Panc1 (cell line): Measurements from ENCODE around the gene WASF3. TPM values are rescaled to one million over a fixed set of nuclear protein-coding genes. Genes with fewer than 3 reads are reported as not detected.

Experiments used
- ATAC-seq: fragments of 200-7000 bp; cut with Tn5 transposase; 2 replicates; pipeline ENCODE4 v1.9.1; 2020; ENCODE audit warnings: mild to moderate bottlenecking, moderate library complexity
- BruUV-seq: library from RNA; stranded (reverse); fragments of 400-500 nt; replicated peaks from 2 replicates; lab custom pipeline; 2021; lab: Mats Ljungman, UMichigan
- CTCF ChIA-PET: fragments of 300-600 bp; sonication (Branson Sonifier 250); formaldehyde crosslinking; loops from one replicate; lab custom pipeline; 2022; ENCODE audit warnings: antibody characterized with exemption; lab: Charles Lee
- POLR2A ChIA-PET: fragments of 300-600 bp; sonication (Branson Sonifier 250); formaldehyde crosslinking; loops from one replicate; lab custom pipeline; 2022; ENCODE audit warnings: antibody characterized with exemption; lab: Charles Lee
- DNase-seq: peaks from one replicate; pipeline ENCODE4 v3.0.0-alpha.2; 2010; ENCODE audit warnings: low read depth, low spot score
- H3K27ac ChIP-seq: 2 replicates; pipeline ENCODE4 v1.5.1; 2011; ENCODE audit warnings: mild to moderate bottlenecking, low read length, inconsistent platforms
- H3K27me3 ChIP-seq: fragments of 200-500 bp; sonication (Bioruptor generic); 2 replicates; pipeline ENCODE4 v1.6.0; 2014; ENCODE audit warnings: low read length, inconsistent platforms; ENCODE audit not compliant: control insufficient read depth, insufficient read depth
- H3K36me3 ChIP-seq: fragments of 200-500 bp; sonication (Bioruptor generic); 2 replicates; pipeline ENCODE4 v1.5.1; 2014; ENCODE audit warnings: inconsistent platforms, mild to moderate bottlenecking, low read length, moderate library complexity; ENCODE audit not compliant: control insufficient read depth, insufficient read depth
- H3K4me1 ChIP-seq: 2 replicates; pipeline ENCODE4 v1.5.1; 2011; ENCODE audit warnings: inconsistent platforms, mild to moderate bottlenecking, low read length, moderate library complexity; ENCODE audit not compliant: control insufficient read depth, insufficient read depth
- H3K4me3 ChIP-seq, 2 experiments: 2 replicates each; pipeline ENCODE4 v1.5.1; 2011 to 2012; ENCODE audit warnings: low read depth in 2 of 2, low read length in 2 of 2, mild to moderate bottlenecking in 2 of 2, inconsistent platforms in 1 of 2, moderate library complexity in 1 of 2
- H3K9me3 ChIP-seq: fragments of 200-500 bp; sonication (Bioruptor generic); 2 replicates; pipeline ENCODE4 v1.5.1; 2014; ENCODE audit warnings: low read depth, mild to moderate bottlenecking, inconsistent platforms, low read length, moderate library complexity; ENCODE audit not compliant: control insufficient read depth, insufficient read depth
- POLR2AphosphoS5 ChIP-seq: IDR thresholded peaks from 2 replicates; pipeline ENCODE4 v1.6.1; 2012; ENCODE audit warnings: mild to moderate bottlenecking, low read depth, low read length, moderate library complexity
- SIN3A ChIP-seq: IDR thresholded peaks from 2 replicates; pipeline ENCODE4 v1.6.1; 2012; ENCODE audit warnings: low read depth, mild to moderate bottlenecking, low read length, moderate library complexity, borderline replicate concordance; ENCODE audit not compliant: insufficient read depth
- TCF7L2 ChIP-seq: IDR thresholded peaks from 2 replicates; pipeline ENCODE4 v1.6.1; 2011; ENCODE audit warnings: mild to moderate bottlenecking, low read depth, low read length, inconsistent platforms
- in situ Hi-C: cut with HindIII; loops from 2 replicates; pipeline ENCODE4 v1.10.0; 2016; ENCODE audit warnings: low sequenced_read_pairs, low pct_unique_long_range_greater_than_20kb
- intact Hi-C: fragments of 100-400 bp; cut with micrococcal nuclease; formaldehyde crosslinking; loops from one replicate; pipeline ENCODE4 v1.10.0; 2022; ENCODE audit not compliant: unreplicated experiment
- total RNA-seq: library from RNA; stranded (reverse); gene quantifications from one replicate; pipeline ENCODE4 v1.2.1, GENCODE V29; 2021; ENCODE audit not compliant: unreplicated experiment
- TF ChIP-seq, protein P1 (sequence below): fragments of 450-650 bp; IDR thresholded peaks from 2 replicates; pipeline ENCODE4 v1.5.1; 2017; ENCODE audit warnings: mild to moderate bottlenecking
- TF ChIP-seq, protein P2 (sequence below), 2 experiments: IDR thresholded peaks; 2 replicates each; pipeline ENCODE4 v1.6.1; 2011 to 2012; ENCODE audit warnings: low read depth in 2 of 2, control low read depth in 1 of 2, low read length in 1 of 2, mild to moderate bottlenecking in 1 of 2, moderate library complexity in 1 of 2; ENCODE audit not compliant: insufficient read depth in 1 of 2

WASF3 gene
- total RNA-seq, 1 experiment from 2014 or later: 20.2 TPM

DNA sequence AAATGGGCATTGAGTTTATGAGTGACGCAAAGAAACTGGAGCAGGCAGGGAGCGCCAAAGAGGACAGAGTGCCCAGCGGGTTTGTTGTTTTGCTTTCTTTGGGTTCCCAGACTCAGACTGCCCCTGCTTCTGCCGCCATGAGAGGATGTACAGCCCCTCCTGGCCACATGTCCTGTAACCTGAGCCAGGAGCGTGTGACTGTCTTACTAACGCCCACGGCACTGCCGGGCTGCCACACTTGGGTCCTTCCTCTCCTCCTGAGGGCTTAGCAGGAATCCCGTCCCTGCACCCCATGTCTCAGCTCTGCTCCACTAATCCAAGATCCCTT lies 122.6 kb downstream of the WASF3 start:
- no peak for ATAC-seq
- CTCF ChIA-PET: no interaction called here
- TF ChIP-seq, protein P1, sequence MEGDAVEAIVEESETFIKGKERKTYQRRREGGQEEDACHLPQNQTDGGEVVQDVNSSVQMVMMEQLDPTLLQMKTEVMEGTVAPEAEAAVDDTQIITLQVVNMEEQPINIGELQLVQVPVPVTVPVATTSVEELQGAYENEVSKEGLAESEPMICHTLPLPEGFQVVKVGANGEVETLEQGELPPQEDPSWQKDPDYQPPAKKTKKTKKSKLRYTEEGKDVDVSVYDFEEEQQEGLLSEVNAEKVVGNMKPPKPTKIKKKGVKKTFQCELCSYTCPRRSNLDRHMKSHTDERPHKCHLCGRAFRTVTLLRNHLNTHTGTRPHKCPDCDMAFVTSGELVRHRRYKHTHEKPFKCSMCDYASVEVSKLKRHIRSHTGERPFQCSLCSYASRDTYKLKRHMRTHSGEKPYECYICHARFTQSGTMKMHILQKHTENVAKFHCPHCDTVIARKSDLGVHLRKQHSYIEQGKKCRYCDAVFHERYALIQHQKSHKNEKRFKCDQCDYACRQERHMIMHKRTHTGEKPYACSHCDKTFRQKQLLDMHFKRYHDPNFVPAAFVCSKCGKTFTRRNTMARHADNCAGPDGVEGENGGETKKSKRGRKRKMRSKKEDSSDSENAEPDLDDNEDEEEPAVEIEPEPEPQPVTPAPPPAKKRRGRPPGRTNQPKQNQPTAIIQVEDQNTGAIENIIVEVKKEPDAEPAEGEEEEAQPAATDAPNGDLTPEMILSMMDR: no peak
- no peak for TF ChIP-seq SIN3A
- TF ChIP-seq TCF7L2: no peak
- no peak for TF ChIP-seq POLR2AphosphoS5
- TF ChIP-seq, protein P2, sequence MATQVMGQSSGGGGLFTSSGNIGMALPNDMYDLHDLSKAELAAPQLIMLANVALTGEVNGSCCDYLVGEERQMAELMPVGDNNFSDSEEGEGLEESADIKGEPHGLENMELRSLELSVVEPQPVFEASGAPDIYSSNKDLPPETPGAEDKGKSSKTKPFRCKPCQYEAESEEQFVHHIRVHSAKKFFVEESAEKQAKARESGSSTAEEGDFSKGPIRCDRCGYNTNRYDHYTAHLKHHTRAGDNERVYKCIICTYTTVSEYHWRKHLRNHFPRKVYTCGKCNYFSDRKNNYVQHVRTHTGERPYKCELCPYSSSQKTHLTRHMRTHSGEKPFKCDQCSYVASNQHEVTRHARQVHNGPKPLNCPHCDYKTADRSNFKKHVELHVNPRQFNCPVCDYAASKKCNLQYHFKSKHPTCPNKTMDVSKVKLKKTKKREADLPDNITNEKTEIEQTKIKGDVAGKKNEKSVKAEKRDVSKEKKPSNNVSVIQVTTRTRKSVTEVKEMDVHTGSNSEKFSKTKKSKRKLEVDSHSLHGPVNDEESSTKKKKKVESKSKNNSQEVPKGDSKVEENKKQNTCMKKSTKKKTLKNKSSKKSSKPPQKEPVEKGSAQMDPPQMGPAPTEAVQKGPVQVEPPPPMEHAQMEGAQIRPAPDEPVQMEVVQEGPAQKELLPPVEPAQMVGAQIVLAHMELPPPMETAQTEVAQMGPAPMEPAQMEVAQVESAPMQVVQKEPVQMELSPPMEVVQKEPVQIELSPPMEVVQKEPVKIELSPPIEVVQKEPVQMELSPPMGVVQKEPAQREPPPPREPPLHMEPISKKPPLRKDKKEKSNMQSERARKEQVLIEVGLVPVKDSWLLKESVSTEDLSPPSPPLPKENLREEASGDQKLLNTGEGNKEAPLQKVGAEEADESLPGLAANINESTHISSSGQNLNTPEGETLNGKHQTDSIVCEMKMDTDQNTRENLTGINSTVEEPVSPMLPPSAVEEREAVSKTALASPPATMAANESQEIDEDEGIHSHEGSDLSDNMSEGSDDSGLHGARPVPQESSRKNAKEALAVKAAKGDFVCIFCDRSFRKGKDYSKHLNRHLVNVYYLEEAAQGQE (IDR thresholded peaks at IDR 0.05; ENCODE audit: insufficient read depth in 1 of 2, low read depth in 2 of 2, low read length in 1 of 2): no peak
- Histone ChIP-seq H3K9me3 (no peaks in the 10 kb centered on the region), H3K27ac (no peak overlapping the region), H3K4me3 (no peak overlapping the region), H3K36me3 (no peaks in the 10 kb centered on the region), H3K4me1 (no peaks in the 10 kb centered on the region), H3K27me3 (no peaks in the 10 kb centered on the region)
- BruUV-seq: no TSS peak
- intact Hi-C loops: no loop called here
- no peak for DNase-seq
- in situ Hi-C loops: no loop called here
- POLR2A ChIA-PET: no interaction called here

DNA sequence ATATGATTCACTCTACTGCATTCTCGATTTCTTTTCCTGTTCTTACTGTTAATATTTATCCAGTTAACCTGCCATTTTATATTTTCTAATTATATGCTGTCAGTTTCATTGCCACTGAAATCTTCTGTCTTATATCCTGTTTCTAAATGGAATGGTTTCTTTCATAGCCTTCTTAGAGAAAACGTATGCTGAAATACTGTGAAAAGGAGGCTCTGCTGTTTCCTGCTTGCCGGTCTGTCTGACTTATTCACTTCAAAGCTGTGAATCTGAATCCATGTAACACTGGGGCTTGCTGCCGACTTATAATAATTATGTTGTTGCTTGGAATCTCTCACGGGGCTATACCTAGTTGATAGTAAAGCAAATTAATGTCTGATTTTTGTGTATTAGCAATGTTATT lies 123.1 kb downstream of the WASF3 start:
- H3K4me1 ChIP-seq: no peaks in the 10 kb centered on the region
- no peaks in the 10 kb centered on the region for H3K27me3 ChIP-seq
- no peaks in the 10 kb centered on the region for H3K36me3 ChIP-seq
- no peak overlapping the region for H3K4me3 ChIP-seq
- H3K27ac ChIP-seq: no peak overlapping the region
- TF ChIP-seq POLR2AphosphoS5 (no peak), SIN3A (no peak), TCF7L2 (no peak)
- TF ChIP-seq, protein P2 (IDR thresholded peaks at IDR 0.05; ENCODE audit: insufficient read depth in 1 of 2, low read depth in 2 of 2, low read length in 1 of 2): no peak
- TF ChIP-seq, protein P1: no peak
- ATAC-seq (no peak), DNase-seq (no peak)
- no peaks in the 10 kb centered on the region for H3K9me3 ChIP-seq
- intact Hi-C loops (no loop called here), in situ Hi-C loops (no loop called here)
- no TSS peak for BruUV-seq
- POLR2A ChIA-PET: no interaction called here
- CTCF ChIA-PET: no interaction called here
